DOHH2 (cell line): ENCODE results near the gene CCDC83.

Experiments used
- H3F3A ChIP-seq: fragments of 200-600 bp; sonication (generic), shearing (Covaris generic); 2 replicates; pipeline ENCODE4 v1.6.0; 2016; ENCODE audit warnings: antibody characterized with exemption, mild to moderate bottlenecking; ENCODE audit not compliant: control insufficient read depth, insufficient read depth
- H3K27ac ChIP-seq: fragments of 200-600 bp; sonication (generic); 2 replicates; pipeline ENCODE4 v1.5.1; 2014; ENCODE audit warnings: low read depth, mild to moderate bottlenecking, low read length, moderate library complexity
- H3K27me3 ChIP-seq: fragments of 200-600 bp; sonication (generic); 2 replicates; pipeline ENCODE4 v1.6.1; 2014; ENCODE audit warnings: mild to moderate bottlenecking, low read length, mixed read lengths; ENCODE audit not compliant: control insufficient read depth
- H3K36me3 ChIP-seq: fragments of 200-600 bp; sonication (generic); 2 replicates; pipeline ENCODE4 v1.6.1; 2014; ENCODE audit warnings: mild to moderate bottlenecking, low read length, moderate library complexity, mixed read lengths; ENCODE audit not compliant: control insufficient read depth
- H3K4me1 ChIP-seq: fragments of 200-600 bp; sonication (generic); 2 replicates; pipeline ENCODE4 v1.6.1; 2014; ENCODE audit warnings: mild to moderate bottlenecking, low read length, mixed read lengths; ENCODE audit not compliant: control insufficient read depth
- H3K4me2 ChIP-seq: fragments of 200-600 bp; sonication (generic); 2 replicates; pipeline ENCODE4 v1.6.0; 2014; ENCODE audit warnings: mild to moderate bottlenecking, low read length, moderate library complexity
- H3K4me3 ChIP-seq: fragments of 200-600 bp; sonication (generic); 2 replicates; pipeline ENCODE4 v1.5.1; 2014; ENCODE audit warnings: mild to moderate bottlenecking, low read length, mixed read lengths
- H3K79me2 ChIP-seq: fragments of 200-600 bp; sonication (generic); 2 replicates; pipeline ENCODE4 v1.6.1; 2014; ENCODE audit warnings: mild to moderate bottlenecking, low read length, mixed read lengths; ENCODE audit not compliant: control insufficient read depth
- H3K9me2 ChIP-seq: fragments of 200-600 bp; sonication (generic); replicated peaks from 2 replicates; pipeline ENCODE4 v1.6.1; 2014; ENCODE audit warnings: mild to moderate bottlenecking, low read length, mixed read lengths; ENCODE audit not compliant: control insufficient read depth
- H3K9me3 ChIP-seq: fragments of 200-600 bp; sonication (generic); 2 replicates; pipeline ENCODE4 v1.6.1; 2014; ENCODE audit warnings: antibody characterized with exemption, low read length, mixed read lengths; ENCODE audit not compliant: control insufficient read depth, insufficient read depth
- H4K20me1 ChIP-seq: fragments of 200-600 bp; sonication (generic); 2 replicates; pipeline ENCODE4 v1.6.0; 2014; ENCODE audit warnings: low read depth, mild to moderate bottlenecking, antibody characterized with exemption, low read length, moderate library complexity; ENCODE audit not compliant: control insufficient read depth, insufficient read depth
- CTCF ChIP-seq: fragments of 200-600 bp; sonication (generic); IDR thresholded peaks from one replicate; pipeline ENCODE4 v1.5.1; 2014; ENCODE audit warnings: antibody characterized with exemption, mild to moderate bottlenecking, low read depth, low read length; ENCODE audit not compliant: poor library complexity, severe bottlenecking
- EZH2phosphoT487 ChIP-seq: fragments of 200-600 bp; sonication (generic); IDR thresholded peaks from 2 replicates; pipeline ENCODE4 v1.6.1; 2017; ENCODE audit warnings: borderline replicate concordance, mild to moderate bottlenecking, antibody characterized with exemption, low read length, moderate library complexity, mixed read lengths

CCDC83 gene

DNA sequence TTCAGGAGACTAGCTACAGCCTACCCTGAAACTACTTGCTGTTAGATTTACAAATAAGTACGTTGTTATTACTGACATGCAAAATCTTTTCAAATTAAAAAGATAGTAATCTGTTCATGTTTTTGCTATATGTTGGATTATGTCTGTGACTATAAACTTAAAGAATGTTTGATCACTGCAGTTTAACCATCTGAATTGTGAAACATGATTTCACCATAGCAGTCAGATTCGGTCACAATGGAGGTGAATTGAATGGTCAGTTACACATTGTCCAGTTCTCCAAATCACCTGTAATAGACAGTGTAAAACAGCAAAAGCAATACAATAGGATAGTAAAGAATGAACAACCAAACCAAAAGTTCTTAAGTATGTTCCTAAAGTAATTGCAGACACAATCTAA, 43.3 kb downstream of the CCDC83 start:
- H3K79me2 ChIP-seq: no peaks in the 10 kb centered on the region
- no peaks in the 10 kb centered on the region for H3K9me2 ChIP-seq
- no peak overlapping the region for H3K4me3 ChIP-seq
- no peak overlapping the region for H3K4me2 ChIP-seq
- H3K27ac ChIP-seq: no peak overlapping the region
- H3K4me1 ChIP-seq: no peaks in the 10 kb centered on the region
- H3K9me3 ChIP-seq: no peaks in the 10 kb centered on the region
- no peaks in the 10 kb centered on the region for H3K36me3 ChIP-seq
- no peak for TF ChIP-seq CTCF
- no peak for TF ChIP-seq EZH2phosphoT487
- no peaks in the 10 kb centered on the region for H4K20me1 ChIP-seq
- 0 out of 2 replicates have a peak, but pooled peaks cover 4% of the 10 kb centered on the region for H3K27me3 ChIP-seq
- H3F3A ChIP-seq: no peaks in the 10 kb centered on the region

DNA sequence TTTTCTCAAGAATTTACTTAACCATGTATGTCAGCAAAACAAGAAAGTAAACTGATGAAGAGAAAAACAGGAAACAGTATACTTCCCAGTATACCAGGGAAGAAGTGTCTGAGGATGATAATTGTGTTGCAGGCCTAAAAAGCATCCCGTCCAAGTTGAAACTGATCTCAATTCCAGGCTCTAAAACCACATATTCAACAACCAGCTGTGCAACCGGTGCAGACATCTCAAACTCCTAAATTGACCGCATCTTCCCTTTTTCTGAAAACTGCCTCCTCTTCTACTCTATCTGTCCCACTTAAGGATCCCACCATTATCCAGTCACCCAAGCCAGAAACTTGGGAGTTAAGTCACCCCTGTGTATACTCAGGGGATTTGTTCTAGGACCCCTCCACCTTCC, 47.2 kb downstream of the CCDC83 start:
- H3K36me3 ChIP-seq: no peaks in the 10 kb centered on the region
- TF ChIP-seq EZH2phosphoT487: no peak
- no peak for TF ChIP-seq CTCF
- no peak overlapping the region for H3K27ac ChIP-seq
- H3K4me3 ChIP-seq: no peak overlapping the region
- no peaks in the 10 kb centered on the region for H4K20me1 ChIP-seq
- H3K9me2 ChIP-seq: no peaks in the 10 kb centered on the region
- H3K4me1 ChIP-seq: no peaks in the 10 kb centered on the region
- H3F3A ChIP-seq: no peaks in the 10 kb centered on the region
- H3K4me2 ChIP-seq: no peak overlapping the region
- H3K9me3 ChIP-seq: no peaks in the 10 kb centered on the region
- H3K79me2 ChIP-seq: no peaks in the 10 kb centered on the region
- H3K27me3 ChIP-seq: 0 out of 2 replicates have a peak, but pooled peaks cover 4% of the 10 kb centered on the region

- Histone ChIP-seq H4K20me1 (no peaks in the 10 kb centered on the region), H3K4me2 (no peak overlapping the region), H3K4me1 (no peaks in the 10 kb centered on the region), H3K4me3 (no peak overlapping the region), H3K27me3 (0 out of 2 replicates have a peak, but pooled peaks cover 4% of the 10 kb centered on the region), H3F3A (no peaks in the 10 kb centered on the region), H3K9me3 (no peaks in the 10 kb centered on the region), H3K27ac (no peak overlapping the region), H3K36me3 (no peaks in the 10 kb centered on the region), H3K9me2 (no peaks in the 10 kb centered on the region), H3K79me2 (no peaks in the 10 kb centered on the region)
- no peak for TF ChIP-seq EZH2phosphoT487
Measured at GRCh38 chr11:85903406-85903805, 48.2 kb downstream of the CCDC83 start.

DNA sequence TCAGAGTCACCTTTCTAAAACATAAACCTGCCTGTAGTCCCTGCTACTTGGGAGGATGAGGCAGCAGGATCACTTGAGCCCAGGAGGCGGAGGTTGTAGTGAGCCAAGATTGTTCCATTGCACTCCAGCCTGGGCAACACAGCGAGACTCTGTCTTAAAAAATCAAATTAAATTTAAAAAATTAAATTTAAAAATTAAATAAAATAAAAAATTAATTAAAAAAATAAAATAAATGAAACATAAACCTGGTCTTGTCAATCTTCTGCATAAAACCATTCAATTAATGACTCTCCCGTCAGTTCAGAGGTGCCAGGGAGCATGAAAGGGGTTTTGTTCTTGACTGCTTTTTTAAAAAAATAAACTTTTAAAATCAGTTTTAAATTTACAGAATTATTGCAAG, 48.6 kb downstream of the CCDC83 start:
- Histone ChIP-seq H3K4me2 (no peak overlapping the region), H3K9me3 (no peaks in the 10 kb centered on the region), H3K36me3 (no peaks in the 10 kb centered on the region), H3K4me3 (no peak overlapping the region), H3K27ac (no peak overlapping the region), H3K27me3 (0 out of 2 replicates have a peak, but pooled peaks cover 4% of the 10 kb centered on the region), H3F3A (no peaks in the 10 kb centered on the region), H3K9me2 (no peaks in the 10 kb centered on the region), H3K4me1 (no peaks in the 10 kb centered on the region), H3K79me2 (no peaks in the 10 kb centered on the region), H4K20me1 (no peaks in the 10 kb centered on the region)
- TF ChIP-seq EZH2phosphoT487: no peak
- no peak for TF ChIP-seq CTCF
